NCI-H345 treated with DMSO at 0.1 percent for 48 hours (cell line): Measurements from ENCODE around the gene IVD.
A peak's percentile ranks its signal among the peaks of the same experiment; 100 is the strongest.

Source experiments
- DNase-seq: peaks from one replicate; lab custom pipeline; 2025; ENCODE audit not compliant: unreplicated experiment; lab: John Stamatoyannopoulos, UW

IVD gene

DNA sequence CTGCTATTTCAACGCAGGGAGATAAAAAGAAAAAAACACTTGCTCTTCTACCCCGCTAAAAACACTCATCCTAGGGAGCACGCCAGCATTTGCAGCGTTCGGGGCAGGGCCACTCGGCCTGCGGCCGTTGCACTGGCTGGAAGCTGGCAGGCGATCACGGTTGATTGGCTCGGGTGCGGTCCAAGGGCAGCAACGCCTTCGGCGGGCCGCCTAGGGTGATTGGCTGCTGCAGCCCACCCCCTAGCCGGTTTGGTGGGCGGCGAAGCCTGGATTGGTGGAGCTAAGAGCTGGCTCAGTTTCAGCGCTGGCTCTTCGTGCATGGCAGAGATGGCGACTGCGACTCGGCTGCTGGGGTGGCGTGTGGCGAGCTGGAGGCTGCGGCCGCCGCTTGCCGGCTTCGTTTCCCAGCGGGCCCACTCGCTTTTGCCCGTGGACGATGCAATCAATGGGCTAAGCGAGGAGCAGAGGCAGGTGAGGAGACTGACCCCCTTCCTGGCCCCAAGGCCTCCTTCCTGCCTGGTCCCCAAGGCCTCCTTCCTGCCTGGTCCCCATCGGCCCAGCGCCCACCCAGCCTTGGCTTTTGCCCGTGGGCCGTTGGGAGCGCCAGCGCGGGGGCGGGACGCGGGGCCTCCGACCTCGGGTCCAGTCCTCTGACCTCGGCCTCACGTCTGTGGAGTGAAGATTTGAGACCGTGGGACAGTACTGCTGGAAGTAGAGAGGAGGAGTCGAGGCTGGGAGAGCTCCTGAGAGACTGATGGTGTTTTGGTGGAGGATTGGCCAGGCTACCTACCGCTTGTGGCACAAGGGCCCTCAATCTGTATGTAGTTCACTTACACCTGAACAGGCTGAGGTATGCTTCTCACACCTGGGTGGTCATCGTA lies at the start of gene IVD:
Gene IVD (plus strand): TSS at position 295 of the 881 bp plus-strand sequence. CDS start 33 bp downstream, at position 328.
- peak; percentile 62 for DNase-seq

DNA sequence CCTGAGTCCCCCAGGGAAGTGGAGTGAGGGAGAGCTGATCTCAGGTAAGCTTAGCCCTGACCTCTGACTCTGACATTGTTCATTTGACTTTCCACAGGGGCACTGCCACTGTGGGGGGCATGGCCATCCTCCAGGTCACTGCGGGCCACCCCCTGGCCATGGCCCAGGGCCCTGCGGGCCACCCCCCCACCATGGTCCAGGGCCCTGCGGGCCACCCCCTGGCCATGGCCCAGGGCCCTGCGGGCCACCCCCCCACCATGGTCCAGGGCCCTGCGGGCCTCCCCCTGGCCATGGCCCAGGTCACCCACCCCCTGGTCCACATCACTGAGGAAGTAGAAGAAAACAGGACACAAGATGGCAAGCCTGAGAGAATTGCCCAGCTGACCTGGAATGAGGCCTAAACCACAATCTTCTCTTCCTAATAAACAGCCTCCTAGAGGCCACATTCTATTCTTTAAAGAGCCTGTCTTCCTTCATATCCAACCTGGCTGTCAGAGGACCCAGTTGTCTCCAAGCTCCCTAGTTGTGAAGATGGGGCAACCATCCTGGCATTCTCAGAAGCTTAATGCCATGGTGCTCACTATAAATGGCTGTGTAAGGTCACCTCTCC lies 49.5 kb upstream of the IVD start:
- DNase-seq = no peak

DNA sequence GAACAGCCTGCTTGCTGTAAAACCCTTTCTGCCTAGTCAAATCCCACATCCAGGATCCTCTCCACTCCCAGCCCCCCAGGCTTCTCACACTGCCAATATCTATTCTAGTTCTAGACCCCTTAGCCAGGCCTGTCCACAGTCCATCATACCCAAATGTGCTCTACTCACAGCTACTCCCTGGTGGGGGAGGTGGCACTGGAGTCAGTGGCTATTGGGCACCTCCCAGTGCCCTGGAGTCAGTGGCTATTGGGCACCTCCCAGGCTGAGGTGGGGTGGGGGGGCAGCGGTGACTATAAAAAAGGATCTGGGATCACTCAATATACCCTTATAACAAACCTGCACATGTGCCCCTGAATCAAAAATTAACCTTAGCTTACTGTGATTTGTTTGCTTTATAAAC lies 48.3 kb upstream of the IVD start:
- DNase-seq = no peak

DNA sequence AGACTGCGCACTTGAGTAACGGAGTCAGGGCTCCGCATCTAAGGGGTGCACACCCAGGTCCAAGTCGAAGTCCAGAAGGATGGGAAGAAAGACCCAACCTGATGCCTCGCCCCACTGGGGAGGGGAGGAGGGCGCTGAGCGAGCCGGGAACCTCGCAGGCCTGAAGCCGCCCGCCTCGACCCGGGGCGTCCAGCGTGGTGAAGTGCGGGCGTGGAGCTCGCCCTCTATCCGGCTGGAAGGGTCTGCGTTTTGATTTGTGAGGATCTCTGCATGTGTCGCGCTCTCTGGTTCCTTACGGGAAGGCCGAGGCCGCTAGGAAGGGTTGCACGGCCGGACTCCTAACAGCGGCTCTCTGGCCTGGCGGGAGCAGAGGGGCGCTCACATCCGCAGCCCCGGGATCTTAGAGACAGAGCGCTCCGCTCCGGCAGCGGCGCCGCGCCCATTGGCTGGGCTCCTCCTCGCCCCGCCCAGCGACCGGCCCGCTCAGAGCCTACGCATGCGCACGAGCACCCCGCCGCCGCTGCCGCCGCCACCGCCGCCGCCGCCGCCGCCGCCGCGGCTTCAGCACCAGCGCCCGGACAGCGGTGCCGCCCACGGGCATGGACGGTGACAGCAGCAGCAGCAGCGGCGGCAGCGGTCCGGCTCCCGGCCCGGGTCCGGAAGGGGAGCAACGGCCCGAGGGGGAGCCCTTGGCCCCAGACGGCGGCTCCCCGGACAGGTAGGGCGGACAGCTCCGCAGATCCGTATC lies 47.7 kb upstream of the IVD start, which contains the start of gene DISP2:
Gene DISP2 (plus strand): TSS at position 497 of the 748 bp plus-strand sequence. CDS start 103 bp downstream, at position 600.
- DNase-seq = peak; percentile 60

DNA sequence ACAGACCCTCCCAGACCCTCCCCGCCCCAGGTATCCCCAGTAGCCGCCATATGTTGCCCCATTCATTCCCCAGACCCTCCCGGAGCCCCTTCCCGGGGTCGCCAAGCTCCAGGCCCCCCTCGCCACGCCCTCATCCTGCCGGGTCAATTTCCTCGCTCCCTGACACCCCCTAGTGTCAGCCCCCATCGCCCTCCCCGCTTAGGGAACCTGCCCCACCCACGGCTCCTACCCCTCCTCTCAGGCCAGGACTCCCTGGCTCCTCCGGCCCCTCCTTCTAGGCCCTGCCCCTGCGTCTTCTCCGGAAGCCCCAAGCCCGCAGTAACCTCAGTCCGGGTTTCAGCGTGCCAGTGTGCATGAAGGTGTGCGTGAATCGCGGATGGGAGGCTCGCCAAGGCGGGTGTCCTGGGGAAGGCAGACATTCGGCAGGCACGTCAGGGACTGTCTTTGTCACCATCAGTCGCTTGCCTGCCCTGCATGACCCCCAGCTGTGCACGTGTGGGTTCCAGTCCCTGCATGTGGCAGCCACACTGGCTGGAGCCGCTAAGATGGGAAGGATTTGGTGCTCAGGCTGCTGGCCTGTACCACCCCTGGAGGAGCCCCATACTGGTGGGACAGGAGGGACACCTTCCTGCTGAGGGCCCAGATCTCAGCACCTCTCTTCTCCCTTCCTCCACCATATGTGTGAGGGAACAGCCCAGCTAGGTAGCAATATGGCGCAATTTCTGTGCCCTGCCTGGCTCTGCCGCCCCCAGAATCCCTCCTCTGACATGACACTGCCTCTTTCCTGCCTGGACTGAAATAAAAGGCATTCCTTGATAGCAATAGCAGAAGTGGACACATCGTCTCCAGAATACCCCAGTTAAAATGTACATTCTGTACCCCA lies 46.9 kb upstream of the IVD start:
- DNase-seq = peak; percentile 10

DNA sequence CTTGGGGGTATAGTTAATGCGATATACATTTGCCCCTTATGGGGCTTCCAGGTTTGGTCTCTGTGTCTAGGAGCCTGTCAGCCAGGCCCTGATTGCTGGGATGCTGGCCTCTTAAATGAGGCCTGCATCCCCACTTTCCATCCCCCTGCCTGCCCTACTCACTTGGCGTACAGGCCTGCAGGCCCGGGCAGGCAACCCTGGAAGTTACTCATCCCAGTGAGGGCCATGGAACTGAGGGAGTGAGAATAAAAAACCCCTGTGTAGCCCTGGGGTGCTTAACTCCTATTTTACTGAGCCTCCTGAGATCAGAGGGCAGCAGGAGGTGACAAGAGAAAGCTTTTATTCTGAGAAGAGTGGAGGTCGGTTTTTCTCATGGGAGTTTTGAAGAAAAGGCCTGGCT lies 45.6 kb upstream of the IVD start:
- DNase-seq = no peak

DNA sequence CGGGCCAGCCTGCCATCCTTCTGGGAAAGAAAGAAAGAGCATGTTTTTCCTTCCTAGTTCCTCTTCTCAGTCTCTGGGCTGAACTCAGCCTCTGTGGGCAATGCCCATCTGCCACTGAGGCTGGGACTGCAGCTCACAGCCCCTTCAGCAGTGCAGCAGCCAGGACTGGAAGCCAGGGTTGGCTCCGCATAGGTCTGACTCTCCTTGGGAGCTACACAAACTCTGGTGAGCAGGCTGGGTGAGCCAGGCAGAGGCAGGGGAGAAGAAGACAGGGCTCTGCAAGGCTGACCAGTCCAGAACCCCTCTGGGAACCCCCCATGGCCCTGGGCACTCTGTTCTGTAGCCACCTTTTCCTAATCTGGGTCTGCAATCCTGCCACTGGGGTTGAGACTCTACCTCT lies 44.0 kb upstream of the IVD start:
- DNase-seq = no peak

DNA sequence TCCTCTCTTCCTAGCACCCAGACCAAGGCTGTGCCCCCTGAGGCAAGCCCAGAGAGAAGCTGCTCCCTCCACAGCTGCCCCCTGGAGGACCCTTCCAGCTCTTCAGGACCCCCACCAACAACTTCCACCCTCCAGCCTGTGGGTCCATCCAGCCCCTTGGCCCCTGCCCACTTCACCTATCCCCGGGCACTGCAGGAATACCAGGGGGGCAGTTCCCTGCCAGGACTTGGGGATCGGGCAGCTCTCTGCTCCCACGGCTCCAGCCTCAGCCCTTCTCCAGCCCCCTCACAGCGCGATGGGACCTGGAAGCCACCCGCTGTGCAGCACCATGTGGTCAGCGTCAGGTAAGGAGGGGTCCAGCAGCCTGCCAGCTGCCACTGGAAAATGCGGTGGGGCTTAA lies 42.0 kb upstream of the IVD start:
- no peak for DNase-seq

DNA sequence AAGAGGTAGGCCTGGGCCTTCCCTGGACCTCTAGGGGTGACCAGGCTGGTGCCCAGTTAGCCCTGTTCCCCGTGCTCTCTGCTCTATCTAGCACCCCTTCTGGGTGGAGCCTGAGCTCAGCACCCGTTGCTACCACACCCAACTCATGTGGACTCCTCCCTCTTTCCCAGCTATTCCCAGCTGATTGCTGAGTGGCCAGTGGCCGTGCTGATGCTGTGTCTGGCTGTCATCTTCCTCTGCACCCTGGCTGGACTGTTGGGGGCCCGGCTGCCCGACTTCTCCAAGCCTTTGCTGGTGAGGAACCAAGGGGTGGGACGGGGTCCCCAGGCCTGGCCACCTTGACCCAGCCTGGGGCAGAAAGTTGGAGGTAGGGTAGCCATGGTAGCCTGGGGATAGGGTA lies 41.3 kb upstream of the IVD start:
- DNase-seq = no peak

DNA sequence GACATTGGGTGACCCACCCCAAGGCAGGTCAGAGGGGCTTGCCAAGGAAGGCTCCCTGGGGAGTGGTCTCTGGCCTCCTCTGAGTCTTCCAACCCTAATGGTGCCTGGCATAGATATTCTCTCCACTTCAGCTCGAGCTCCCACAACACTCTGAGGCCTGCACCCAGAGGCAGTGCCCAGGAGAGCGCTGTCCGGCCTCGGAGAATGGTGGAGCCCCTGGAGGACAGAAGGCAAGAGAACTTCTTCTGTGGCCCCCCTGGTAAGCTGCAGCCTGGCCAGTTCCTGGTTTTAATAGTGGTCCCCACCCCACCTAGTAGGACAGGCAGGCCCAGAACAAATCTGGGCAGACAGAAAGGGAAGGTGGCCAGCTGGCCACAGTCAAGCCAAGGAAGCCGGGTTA lies 40.6 kb upstream of the IVD start:
- no peak for DNase-seq

DNA sequence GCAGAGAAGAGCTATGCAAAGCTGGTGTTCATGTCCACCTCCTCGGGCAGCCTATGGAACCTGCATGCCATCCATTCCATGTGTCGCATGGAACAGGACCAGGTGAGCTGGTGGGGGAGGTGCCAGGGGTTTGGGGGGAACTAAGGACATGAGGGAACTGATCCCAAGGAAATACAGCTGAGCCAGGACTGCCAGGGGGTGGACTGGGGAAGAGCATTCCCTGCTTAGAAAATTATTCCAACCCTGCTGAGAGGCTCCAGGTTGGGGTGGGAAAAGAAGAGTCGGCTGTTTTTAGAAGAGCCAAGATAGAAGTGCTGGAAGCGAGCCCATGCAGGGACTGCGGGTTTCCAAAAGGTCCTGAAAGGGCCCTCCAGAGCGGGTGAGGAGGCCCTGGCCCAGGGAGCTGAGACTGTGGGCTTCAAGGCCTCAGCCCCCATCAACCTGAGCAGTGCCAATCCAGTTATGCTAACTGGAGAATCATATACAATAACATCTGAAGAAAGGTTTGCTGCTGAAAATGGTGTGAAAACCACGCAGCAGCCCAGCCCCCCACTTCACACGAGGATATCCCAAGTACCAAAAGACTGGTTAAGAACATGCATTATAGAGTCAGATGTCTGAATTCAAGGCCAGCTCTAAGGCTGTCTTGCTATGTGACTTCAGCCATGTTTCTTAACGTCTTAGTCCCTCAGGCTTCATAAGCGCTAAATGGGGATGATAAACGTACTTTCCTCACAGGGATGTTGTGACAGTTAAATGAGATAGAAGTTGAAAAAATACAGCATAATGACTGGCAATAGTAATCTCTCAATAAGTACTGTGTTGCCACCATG lies 39.8 kb upstream of the IVD start:
- DNase-seq = no peak

DNA sequence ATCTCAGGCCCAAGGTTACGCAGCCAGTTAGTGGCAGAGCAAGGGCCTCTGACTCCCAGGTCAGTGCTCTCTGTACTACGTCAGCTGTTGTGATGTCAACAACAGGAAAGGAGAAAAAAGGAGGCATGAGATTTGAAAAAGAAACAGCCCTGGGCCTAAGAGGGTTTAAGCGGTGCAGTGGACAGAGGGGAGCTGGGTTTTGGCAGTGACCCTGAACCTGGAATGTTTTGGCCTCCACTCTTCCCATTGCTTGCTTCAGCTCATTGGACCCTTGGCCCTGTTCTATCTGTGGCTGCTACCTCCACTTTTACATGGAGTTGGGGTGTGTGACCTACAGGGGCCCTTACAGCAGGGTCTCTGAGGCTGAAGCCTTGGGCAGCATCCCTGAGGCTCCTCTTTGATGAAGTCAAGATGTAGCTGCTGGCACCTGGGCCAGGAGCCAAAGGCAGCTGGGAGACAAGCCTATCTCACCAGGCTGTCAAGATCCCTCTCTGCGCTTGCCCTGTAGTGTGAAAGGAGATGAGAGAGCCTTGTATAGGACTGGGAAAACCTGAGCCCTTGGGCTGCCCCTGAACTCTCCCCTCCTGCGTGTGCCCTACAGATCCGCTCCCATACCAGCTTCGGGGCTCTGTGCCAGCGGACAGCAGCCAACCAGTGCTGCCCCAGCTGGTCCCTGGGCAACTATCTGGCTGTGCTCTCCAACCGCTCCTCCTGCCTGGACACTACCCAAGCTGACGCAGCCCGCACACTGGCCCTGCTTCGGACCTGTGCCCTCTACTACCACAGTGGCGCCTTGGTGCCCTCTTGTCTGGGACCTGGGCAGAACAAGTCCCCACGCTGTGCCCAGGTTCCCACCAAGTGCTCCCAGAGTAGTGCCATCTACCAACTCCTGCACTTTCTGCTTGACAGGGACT lies 38.9 kb upstream of the IVD start:
- no peak for DNase-seq

DNA sequence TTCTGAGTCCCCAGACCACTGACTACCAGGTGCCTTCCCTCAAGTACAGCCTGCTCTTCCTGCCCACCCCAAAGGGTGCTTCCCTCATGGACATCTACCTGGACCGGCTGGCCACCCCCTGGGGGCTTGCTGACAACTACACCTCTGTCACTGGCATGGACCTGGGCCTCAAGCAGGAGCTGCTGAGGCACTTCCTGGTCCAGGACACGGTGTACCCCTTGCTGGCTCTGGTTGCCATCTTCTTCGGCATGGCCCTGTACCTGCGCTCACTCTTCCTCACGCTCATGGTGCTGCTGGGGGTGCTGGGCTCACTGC lies 38.3 kb upstream of the IVD start:
- DNase-seq = no peak

DNA sequence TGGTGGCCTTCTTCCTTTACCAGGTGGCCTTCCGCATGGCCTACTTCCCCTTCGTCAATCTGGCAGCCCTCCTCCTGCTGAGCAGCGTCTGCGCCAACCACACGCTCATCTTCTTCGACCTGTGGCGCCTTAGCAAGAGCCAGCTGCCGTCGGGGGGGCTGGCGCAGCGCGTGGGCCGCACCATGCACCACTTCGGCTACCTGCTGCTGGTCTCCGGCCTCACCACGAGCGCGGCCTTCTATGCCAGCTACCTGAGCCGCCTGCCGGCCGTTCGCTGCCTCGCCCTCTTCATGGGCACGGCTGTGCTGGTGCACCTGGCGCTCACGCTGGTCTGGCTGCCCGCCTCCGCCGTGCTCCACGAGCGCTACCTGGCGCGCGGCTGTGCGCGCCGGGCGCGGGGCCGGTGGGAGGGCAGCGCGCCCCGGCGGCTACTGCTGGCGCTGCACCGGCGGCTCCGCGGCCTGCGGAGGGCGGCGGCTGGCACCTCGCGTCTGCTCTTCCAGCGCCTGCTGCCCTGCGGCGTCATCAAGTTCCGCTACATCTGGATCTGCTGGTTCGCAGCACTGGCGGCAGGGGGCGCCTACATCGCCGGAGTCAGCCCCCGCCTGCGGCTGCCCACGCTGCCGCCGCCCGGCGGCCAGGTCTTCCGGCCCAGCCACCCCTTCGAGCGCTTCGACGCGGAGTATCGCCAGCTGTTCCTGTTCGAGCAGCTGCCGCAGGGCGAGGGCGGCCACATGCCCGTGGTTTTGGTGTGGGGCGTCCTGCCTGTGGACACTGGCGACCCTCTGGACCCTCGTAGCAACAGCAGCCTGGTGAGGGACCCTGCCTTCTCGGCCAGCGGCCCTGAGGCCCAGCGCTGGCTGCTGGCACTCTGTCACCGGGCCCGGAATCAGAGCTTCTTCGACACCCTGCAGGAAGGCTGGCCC lies 37.6 kb upstream of the IVD start:
- DNase-seq = no peak

DNA sequence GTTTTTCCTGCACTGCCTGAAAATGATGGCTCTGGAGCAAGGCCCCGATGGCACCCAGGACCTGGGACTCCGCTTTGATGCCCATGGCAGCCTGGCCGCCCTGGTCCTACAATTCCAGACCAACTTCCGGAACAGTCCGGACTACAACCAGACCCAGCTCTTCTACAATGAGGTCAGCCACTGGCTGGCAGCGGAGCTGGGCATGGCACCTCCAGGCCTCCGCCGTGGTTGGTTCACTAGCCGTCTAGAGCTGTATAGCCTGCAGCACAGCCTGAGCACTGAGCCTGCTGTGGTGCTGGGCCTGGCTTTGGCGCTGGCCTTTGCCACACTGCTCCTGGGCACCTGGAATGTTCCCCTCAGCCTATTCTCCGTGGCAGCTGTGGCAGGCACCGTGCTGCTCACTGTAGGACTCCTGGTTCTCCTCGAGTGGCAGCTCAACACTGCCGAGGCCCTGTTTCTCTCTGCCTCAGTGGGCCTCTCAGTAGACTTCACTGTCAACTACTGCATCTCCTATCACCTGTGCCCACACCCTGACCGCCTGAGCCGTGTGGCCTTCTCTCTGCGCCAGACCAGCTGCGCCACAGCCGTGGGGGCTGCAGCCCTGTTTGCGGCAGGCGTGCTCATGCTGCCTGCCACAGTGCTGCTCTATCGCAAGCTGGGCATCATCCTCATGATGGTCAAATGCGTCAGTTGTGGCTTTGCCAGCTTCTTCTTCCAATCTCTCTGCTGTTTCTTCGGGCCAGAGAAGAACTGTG lies 36.7 kb upstream of the IVD start:
- DNase-seq = no peak

DNA sequence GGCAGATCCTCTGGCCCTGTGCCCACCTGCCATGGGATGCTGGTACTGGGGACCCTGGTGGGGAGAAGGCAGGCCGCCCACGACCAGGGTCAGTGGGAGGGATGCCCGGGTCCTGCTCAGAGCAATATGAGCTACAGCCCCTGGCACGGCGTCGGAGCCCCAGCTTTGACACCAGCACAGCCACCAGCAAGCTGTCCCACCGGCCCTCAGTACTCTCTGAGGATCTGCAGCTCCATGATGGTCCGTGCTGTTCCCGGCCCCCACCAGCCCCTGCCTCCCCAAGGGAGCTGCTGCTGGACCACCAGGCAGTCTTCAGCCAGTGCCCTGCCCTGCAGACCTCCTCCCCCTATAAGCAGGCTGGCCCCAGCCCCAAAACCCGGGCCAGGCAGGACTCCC lies 36.1 kb upstream of the IVD start:
- DNase-seq = no peak

DNA sequence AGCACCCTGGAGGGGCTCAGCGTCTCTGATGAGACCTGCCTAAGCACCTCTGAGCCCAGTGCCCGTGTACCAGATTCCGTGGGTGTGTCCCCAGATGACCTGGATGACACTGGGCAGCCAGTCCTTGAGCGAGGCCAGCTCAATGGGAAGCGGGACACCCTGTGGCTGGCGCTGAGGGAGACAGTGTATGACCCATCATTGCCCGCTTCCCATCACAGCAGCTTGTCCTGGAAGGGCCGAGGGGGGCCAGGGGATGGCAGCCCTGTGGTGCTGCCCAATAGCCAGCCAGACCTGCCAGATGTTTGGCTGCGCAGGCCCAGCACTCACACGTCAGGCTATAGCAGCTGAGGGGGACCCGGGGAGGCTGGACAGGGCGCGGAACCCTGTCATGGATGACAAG lies 35.6 kb upstream of the IVD start:
- no peak for DNase-seq
